Tibial artery (tissue), 4 donors: ENCODE measurements around the gene PIK3R1.

Experiments used
- DNase-seq, 2 donors: peaks; one replicate each; pipeline ENCODE4 v3.0.0-alpha.2; 2019
- H3K27ac ChIP-seq, 2 donors: fragments of 200-600 bp; sonication (generic) in 1 of 2; 1 replicate in 1 of 2; 2 replicates in 1 of 2; pipeline ENCODE4 v1.5.1; 2018 to 2019; ENCODE audit warnings: mild to moderate bottlenecking in 1 of 2
- H3K27me3 ChIP-seq, 2 donors: fragments of 200-600 bp; sonication (generic) in 1 of 2; one replicate each; pipeline versions ENCODE4 v1.5.1 to v1.6.0; 2016 to 2019
- H3K36me3 ChIP-seq, 3 donors: fragments of 200-600 bp; sonication (generic) in 2 of 3; one replicate each; pipeline ENCODE4 v1.5.1; 2016 to 2019; ENCODE audit warnings: mild to moderate bottlenecking in 2 of 3
- H3K4me1 ChIP-seq, 4 donors: fragments of 200-600 bp; sonication (generic) in 2 of 4; 1 replicate in 3 of 4; 2 replicates in 1 of 4; pipeline ENCODE4 v1.5.1; 2016 to 2019
- H3K4me3 ChIP-seq, 2 donors: fragments of 200-600 bp; sonication (generic) in 1 of 2; 1 replicate in 1 of 2; 2 replicates in 1 of 2; pipeline ENCODE4 v1.5.1; 2018 to 2019; ENCODE audit warnings: mild to moderate bottlenecking in 2 of 2
- H3K9me3 ChIP-seq, 3 donors: fragments of 200-600 bp; sonication (generic) in 1 of 3; one replicate each; pipeline ENCODE4 v1.5.1; 2016 to 2019
- CTCF ChIP-seq, 2 experiments: fragments of 200-600 bp in 1 of 2; fragments of 450-650 bp in 1 of 2; IDR thresholded peaks; one replicate each; pipeline ENCODE4 v1.5.1; 2017 to 2019; ENCODE audit warnings: antibody characterized with exemption in 2 of 2, mild to moderate bottlenecking in 1 of 2, moderate library complexity in 1 of 2
- intact Hi-C: fragments of 100-400 bp; cut with DNase I; formaldehyde crosslinking; loops from one replicate; pipeline ENCODE4 v1.15.0; 2023; ENCODE audit warnings: low total_unique reads

The PIK3R1 gene

GRCh38 chr5:68189171-68189570 lies 26.4 kb upstream of the PIK3R1 start:
- Histone ChIP-seq H3K9me3 (no peaks in the 10 kb centered on the region), H3K4me1 (peaks cover 0 to 26% (median 5%) of the 10 kb centered on the region in 4 donors), H3K27me3 (no peaks in the 10 kb centered on the region), H3K4me3 (no peak overlapping the region), H3K27ac (no peak overlapping the region), H3K36me3 (no peaks in the 10 kb centered on the region)
- DNase-seq: no peak
- intact Hi-C loops: no loop called here
- no peak for TF ChIP-seq CTCF (IDR thresholded peaks at IDR 0.05)

- intact Hi-C loops: no loop called here
Measured at GRCh38 chr5:68189613-68190012, 25.9 kb upstream of the PIK3R1 start.

GRCh38 chr5:68190619-68191018 lies 24.9 kb upstream of the PIK3R1 start:
- H3K27me3 ChIP-seq: no peaks in the 10 kb centered on the region
- H3K9me3 ChIP-seq: no peaks in the 10 kb centered on the region
- intact Hi-C loops: no loop called here
- H3K4me1 ChIP-seq: peaks cover 0 to 30% (median 5%) of the 10 kb centered on the region in 4 donors
- no peak for DNase-seq
- H3K36me3 ChIP-seq: no peaks in the 10 kb centered on the region
- H3K4me3 ChIP-seq: no peak overlapping the region
- H3K27ac ChIP-seq: no peak overlapping the region
- TF ChIP-seq CTCF (IDR thresholded peaks at IDR 0.05): no peak

More at GRCh38 chr5:68189613-68190012, 25.9 kb upstream of the PIK3R1 start:
- TF ChIP-seq CTCF (IDR thresholded peaks at IDR 0.05): no peak
- H3K27ac ChIP-seq: no peak overlapping the region
- H3K4me1 ChIP-seq: peaks cover 0 to 29% (median 5%) of the 10 kb centered on the region in 4 donors
- H3K4me3 ChIP-seq: no peak overlapping the region
- H3K9me3 ChIP-seq: no peaks in the 10 kb centered on the region
- no peaks in the 10 kb centered on the region for H3K27me3 ChIP-seq
- no peaks in the 10 kb centered on the region for H3K36me3 ChIP-seq
- DNase-seq: no peak

- no peak for TF ChIP-seq CTCF (IDR thresholded peaks at IDR 0.05)
- Histone ChIP-seq H3K27me3 (no peaks in the 10 kb centered on the region), H3K27ac (peak overlapping the region in 1 of 2 donors; percentile 45), H3K4me1 (peaks cover 0 to 30% (median 5%) of the 10 kb centered on the region in 4 donors), H3K36me3 (no peaks in the 10 kb centered on the region), H3K9me3 (no peaks in the 10 kb centered on the region), H3K4me3 (no peak overlapping the region)
- no peak for DNase-seq
- intact Hi-C loops: no loop called here
Measured at GRCh38 chr5:68191083-68191791, 24.3 kb upstream of the PIK3R1 start.

GRCh38 chr5:68192679-68193060 lies 22.9 kb upstream of the PIK3R1 start:
- TF ChIP-seq CTCF (IDR thresholded peaks at IDR 0.05): no peak
- Histone ChIP-seq H3K4me3 (no peak overlapping the region), H3K27me3 (no peaks in the 10 kb centered on the region), H3K9me3 (no peaks in the 10 kb centered on the region), H3K4me1 (peaks cover 0 to 26% (median 5%) of the 10 kb centered on the region in 4 donors), H3K36me3 (no peaks in the 10 kb centered on the region), H3K27ac (peak overlapping the region; percentile 33 to 45)
- DNase-seq: no peak
- intact Hi-C loops: no loop called here
